SKM-1 (cell line): ENCODE data around the gene SPATA2.
"Not testable (repeated sequence)": the region's sequence is repeated elsewhere in the genome, so short reads cannot be mapped to it uniquely, and the experiment has no call there.

Source experiments
- DNase-seq: peaks from one replicate; lab custom pipeline; 2025; ENCODE audit not compliant: unreplicated experiment; lab: John Stamatoyannopoulos, UW

SPATA2 gene

DNA sequence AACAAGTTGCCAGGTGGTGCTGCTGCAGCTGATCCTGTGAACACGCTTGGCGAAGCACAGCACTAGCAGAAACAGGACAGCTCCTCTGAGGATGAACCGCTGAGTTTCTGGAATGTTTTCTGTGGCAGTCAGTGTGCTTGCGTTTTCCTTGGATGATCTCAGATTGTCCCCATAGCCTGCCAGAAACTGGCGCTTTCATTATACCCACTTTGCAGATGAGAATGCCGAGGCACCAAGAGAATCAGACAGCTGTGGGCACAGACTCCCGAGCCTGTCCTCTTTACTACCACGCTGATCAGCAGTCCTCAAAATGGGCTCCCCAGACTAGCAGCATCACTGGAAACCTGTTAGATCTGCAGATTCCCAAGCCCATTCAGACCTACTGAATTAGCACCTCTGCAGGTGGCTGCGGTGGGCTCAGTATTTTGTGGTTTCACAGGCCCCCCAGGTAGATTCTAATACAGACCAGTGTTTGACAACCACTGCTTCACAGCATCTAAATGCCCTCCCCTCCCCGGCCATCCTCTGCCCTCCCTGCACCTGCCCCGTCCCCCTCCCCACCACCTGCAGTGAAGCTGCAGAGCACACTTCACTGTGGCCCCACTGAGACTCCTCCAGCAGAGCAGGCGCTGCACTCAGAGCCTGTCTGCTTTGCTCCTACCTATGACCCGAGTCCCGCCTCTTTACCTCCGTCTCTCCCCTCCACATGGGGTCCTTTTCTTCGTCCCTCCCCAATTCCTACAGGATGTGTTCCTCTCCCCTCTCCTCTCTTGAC is 29.6 kb downstream of the SPATA2 start:
- no peak for DNase-seq

DNA sequence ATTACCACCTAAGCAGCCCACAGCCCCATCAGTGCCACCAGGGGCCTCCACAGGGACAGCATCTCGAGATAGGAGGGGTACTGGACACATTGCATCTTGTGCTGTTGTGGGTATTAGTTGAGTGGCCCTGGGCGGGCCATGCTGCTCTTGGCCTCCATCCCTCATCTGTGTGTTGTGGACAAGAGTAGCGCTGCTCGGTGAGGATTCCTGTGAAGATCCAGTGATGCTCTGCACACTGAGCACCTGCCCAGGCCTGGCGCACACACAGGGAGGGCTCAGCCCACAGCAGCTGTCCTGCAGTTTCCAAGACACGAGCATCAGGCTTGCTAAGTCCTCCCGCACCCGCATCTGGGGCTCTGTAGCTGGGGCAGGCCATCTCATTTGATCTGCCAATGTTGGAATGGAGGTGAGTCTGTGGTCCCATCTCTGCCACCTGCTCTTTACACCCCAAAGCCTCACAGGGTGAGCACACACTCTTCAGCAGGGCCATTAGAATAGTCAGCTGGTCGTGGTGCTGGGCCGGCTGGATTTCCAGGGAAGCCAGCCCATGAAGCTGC is 32.0 kb downstream of the SPATA2 start:
- no peak for DNase-seq

DNA sequence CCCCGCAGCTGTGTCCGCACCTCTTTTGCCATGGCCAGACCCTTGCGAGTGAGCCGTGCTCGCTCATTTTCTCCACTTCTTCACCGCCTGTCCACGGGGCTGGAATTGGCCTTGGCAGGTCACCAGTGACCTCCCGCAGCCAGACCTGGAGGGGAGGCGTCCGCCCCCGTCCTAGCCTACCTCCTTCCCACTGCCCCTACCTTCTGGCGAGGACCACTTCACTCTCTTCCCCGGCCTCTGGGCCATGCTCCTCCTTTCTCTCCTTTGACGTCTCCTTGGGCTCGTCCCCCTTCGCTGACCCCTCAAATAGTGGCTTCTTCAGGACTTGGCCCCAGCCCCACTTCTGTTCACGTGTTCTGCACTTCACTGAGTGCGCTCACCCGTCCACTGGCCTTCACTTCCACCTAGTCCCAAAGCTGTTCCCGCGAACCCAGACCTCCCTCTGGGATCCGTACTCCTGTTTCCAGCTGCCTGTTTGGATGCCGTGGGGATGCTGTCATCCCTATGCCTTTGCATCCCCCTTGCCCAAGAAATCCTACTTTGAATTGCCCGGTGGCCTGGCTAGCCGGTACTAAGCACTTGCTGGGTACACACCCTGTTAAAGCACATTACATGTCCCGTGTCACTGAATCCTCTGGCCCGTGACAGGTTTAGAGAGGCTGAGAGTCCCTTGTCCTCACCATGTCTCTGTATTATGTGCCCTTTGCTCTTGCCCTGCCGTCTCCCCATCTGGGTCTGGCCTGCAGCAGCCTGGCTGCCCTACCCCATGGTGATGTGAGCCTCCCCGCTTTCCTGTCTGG is 33.0 kb downstream of the SPATA2 start:
- no peak for DNase-seq

DNA sequence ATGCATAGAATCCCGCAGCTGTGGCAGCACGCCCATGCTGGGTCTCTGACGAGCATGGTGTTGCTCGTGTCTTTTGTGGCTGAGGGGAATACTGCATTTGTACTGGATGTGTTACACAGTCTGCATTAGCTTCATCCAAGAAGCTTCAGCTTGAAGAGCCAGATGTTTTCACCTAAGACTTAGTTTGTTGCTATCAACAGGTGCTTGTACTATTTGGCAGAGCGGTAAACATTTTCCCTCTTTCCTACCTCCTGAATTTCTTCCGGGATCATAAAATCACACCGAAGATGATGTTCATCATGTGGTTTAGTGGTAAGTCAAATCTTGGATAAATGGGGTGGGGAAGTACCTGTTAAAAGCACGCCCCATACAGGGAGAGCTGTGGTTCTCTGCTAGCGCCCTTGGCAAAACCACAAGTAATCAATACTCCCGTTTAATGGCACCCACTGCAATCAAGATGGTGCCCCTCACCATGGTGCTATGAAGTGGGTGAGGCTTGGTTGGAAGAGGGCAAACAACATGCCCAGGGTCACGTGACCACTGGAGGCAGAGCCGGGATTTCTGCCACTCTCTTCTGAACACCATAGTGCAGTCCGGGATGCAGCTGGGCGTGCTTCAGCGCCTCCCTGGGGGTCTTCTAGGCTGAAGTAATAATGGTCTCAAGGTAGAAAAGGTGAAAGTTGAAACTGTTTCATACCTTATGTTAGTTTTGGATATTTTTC is 34.4 kb downstream of the SPATA2 start:
- no peak for DNase-seq

DNA sequence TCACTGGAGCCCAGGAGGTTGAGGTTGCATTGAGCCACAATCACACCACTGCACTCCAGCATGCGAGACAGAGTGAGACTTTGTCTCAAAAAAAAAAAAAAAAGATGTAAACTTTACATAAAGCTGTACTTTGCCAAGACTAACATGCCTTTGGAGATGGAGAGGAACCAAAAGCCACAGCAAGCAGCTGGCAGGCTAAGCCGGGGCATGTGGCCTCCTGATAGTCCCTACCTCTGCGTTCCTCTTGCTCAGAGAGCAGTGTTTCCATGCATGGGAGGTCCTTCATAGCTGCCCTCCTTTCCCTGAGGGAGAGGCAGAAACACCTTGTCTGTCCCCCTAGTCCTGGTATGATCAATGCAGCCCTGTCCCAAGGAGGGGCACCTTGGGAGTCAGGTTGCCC is 35.2 kb downstream of the SPATA2 start:
- DNase-seq, result no peak

DNA sequence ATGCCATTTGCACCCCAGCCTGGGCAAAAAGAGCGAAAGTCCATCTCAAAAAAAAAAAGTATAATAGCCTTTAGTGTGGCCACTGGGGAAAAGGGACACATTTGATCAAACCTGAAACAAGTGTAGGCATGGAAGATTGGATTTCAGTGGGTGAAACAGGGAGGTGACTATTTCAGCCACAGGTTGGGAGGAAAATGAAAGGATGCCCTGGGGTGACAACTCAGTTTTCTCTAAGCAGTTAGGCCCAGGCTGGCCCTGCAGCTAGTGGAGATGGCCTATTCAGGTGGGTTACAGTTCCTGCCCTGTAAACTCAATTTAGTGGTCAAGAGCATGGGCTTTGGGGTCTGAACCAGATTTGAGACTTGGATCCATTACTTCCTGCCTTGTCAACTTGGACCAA is 36.4 kb downstream of the SPATA2 start:
- no peak for DNase-seq

DNA sequence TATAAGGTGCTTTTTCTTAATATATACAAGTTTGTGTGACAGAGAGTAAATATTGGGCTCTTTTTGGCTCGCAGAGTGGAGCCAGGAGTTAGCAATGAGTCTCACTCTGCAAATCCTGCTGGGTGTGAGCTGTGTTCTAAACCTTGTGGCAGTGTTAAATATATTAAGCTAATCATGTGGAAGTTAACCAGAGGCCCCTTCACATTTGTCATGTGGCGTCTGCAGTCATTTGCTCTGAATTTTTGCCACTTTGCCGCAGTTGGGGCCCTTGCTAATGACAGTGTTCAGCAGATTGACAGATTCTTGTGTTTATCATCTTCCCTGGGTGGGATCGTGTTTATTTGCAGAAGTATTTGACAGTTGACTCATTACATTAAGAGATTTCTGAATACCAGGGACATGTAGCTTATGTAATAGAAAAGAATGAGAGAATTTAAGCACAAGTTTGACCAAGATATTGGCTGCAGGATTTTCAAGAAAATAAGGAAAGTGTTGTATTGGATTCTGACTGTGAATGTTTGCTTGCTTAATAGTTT is 37.9 kb downstream of the SPATA2 start:
- DNase-seq, result no peak

DNA sequence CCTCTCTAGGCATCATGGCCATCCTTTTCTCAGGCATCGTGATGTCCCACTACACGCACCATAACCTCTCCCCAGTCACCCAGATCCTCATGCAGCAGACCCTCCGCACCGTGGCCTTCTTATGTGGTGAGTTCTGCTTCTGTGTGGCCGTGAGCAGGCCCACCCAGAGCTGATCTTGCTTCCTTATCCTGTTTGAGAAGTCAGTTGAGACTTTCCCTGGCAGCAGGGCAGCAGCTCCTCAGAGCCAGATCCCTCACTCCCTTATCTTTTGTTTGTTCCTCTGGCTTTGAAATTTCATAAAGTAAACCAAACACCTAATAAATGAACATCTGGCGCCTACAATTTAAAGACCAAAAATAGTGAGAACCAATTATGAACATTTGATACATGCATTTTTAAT is 40.6 kb downstream of the SPATA2 start:
- no peak for DNase-seq

DNA sequence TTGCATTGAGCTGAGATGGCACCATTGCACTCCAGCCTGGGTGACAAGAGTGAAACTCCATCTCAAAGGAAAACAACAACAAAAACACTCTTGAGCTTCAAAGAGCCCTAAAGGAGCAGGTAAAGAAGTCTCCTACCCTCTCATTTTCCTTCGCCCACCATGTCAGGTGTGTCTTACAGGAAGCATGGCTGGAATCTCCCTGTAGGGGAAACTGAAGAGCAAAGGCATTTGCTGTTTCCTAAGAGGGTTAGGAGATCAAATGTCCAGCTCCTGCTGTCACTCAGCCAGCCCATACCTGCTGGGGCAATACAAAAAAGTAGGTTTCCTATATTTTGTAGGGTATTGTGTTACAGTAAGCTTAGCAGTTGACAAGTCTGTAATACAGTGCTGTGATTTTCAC is 43.3 kb downstream of the SPATA2 start:
- no peak for DNase-seq

DNA sequence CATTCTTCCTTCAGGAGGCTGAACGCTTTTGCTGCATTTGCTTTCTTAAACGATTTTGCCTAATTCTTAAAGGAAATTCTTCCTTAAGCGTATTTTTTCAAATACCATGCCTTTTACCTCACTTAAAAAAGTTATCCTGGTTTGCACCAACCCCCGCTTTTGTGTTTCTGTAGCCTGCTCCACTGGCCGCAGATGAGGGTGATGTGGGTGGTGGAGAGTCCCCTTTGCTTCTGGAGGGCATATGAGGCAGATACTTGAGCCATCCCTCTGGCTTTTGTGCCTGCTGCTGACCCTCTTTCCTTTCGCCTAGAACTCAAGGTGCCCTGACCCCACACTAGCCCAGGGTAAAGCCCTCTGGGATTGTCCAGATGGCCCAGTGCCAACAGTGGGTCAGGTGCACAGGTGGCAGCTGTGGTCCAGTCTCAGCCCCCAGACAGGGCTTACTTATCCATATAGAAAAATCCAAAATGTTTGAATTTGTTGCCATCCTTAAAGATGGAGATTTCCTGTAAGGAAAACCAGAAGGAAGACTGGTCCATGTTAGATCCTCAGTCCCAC is 43.9 kb downstream of the SPATA2 start:
- DNase-seq, result no peak

DNA sequence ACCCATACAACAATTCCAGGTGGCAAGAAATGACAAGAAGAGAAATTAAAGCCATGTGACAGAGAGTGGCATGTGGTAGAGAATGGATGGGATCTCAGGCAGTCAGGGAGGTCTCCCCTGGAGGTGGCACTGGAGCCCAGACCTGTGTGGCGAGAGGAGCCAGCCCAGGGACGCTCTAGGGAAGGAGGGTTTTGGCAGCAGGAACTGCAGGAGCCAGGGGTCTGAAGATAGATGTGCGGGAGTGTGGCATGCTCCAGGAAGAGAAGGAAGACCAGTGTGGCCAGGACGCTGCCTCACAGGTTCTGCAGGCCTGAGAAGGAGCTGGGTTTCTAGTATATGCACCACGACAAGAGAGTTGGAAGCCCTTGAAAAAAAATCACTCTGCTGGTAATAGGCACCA is 45.1 kb downstream of the SPATA2 start:
- no peak for DNase-seq

DNA sequence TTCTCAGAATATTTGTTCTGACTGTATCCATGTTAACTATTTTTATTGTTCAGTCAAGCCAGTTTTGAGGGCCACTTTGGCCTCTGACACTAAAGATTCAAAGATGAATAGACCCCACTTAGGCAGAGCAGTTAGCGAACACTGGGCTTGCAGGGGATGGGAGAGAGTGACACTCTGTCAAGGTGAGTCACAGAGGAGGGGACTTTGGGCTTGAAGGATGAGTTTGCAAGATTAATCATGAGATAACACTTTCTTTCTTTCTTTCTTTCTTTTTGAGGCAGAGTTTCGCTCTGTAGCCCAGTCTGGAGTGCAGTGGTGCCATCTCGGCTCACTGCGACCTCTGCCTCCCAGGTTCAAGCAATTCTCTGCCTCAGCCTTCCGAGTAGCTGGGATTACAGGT is 46.4 kb downstream of the SPATA2 start:
- DNase-seq, result no peak

DNA sequence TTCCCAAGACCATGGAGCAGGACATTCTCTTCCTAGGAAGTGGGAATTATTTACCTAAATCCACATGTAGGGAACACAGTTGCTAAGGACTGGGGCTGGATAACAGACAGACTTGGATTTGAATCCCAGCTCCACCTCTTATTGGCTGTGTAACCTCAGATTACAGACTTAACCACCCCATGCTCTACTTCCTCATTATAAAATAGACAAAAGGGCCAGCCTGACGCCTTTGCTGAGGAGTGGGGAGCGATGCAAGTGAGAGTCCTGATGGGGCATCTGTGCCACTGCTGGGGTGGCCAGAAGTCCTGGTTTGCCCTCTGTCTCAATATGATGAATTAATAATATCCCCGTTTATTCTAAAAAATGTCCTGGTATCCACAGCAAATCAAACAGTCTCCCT is 46.8 kb downstream of the SPATA2 start:
- peak; percentile 16 for DNase-seq

DNA sequence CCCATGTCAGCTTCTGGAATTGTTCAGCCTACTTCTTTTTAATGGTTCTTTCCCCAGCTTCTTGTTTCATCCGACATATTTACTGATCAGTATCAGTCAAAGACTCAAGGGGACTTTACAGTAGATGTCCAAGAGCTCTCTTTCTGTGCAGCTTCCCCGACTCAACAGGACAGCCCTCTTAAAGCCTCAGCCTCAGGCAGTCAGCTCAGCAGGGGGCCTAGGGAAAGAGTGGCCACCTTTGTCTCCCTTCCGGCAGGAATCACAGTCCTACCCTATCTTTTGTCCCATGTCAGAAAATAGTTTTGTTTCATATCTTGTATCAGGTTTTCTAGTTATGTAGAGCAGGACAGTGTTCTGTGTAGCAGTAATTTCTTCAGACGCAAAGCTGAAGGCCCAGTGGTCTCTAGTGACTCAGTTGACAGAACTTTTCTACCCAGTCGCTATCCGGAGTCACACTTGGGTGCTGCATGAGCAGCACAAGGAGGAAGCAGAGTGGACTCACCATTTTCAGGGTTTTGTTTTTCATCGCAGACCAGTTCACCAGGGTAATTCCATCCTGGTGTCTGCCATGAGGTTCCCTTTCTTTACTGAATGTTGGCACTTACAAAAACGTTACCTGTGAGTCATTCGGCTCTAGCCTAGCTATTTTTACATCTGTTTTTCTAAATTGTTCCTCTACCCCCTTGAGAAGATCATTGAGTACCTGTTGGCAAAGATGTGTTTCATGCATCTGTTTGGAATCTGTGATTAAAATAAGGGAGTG is 47.7 kb downstream of the SPATA2 start:
- no peak for DNase-seq

DNA sequence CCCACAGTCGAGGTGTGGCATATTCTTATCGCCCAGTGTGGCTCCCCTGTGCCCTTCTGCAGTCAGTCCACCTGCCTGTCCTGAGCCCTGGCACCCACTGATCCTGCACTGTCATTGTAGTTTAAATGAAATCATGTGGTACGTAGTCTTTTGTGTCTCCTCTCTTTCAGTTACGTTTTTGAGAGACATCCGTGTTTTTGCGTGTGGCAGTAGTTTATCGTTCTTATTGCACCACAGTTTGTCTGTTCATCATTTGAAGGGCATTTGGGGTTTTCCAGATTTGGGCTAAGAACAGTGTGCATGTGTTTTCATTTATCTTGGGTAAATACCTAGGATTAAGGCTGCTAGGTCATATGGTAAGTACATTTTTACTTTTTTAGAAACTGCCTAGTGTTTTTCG is 49.3 kb downstream of the SPATA2 start:
- no peak for DNase-seq

DNA sequence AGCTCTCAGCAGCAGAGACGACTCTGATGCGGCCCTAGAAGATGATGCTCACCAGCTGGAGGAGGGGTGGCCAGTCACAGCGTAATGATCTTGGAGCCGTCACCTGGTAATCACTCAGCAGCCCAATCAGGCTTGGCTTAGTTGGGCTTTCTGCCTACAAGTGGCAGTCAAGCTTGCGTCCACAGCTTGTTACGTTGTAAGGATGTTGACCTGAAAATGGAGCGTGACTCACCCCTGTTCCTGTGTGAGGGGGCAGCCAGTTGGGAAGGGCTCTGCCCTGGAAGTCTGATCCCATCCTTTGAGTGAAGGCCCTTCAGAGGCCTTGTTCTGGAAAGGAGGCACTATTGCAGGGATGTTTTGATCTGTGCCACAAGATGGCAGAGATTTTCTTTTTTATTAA is 49.8 kb downstream of the SPATA2 start:
- no peak for DNase-seq

DNA sequence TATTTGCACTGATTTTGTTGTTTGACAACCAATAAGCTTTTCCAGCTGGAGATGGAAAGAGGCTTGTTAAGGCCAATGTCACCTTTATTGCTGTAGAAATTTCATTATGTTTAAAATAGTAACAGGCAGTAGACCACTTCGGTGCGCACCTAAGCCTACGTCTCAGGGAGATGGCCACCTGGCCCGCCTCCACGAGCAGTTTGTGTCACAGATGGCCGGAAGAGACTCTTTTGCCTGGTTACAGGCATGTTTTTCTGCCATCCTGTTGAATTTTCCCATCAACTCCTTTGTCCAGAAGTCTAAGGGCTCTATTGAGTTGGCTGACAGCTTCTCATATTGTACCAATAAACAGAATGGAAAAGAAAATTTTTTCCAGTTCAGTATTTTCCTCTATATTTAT is 51.7 kb downstream of the SPATA2 start:
- DNase-seq, result no peak

DNA sequence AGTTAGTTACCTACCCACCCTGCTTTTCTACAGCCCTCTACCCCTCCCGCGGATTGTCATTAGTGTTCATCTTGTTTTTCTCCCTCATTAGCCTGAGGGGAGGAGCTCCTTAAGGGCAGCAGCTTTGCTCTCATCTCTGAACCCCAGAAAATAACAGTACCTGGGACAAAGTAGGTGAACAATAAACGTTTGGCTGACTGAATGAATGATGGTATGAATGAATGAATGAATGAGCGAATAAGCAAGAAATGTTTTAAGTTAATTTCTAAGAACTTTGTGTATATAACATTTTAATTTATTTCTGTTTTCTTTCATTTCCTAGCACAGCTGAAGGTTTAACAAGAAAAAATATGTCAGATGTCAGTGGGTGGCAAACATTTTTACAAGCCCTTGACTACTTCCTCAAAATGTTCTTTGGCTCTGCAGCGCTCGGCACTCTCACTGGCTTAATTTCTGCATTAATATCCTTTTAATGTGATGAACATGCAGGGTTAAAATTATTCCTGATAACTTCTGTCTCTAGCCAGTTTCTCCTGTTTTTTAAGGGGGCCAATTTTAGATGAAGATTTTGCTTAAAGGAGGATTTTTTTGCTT is 52.6 kb downstream of the SPATA2 start:
- no peak for DNase-seq

DNA sequence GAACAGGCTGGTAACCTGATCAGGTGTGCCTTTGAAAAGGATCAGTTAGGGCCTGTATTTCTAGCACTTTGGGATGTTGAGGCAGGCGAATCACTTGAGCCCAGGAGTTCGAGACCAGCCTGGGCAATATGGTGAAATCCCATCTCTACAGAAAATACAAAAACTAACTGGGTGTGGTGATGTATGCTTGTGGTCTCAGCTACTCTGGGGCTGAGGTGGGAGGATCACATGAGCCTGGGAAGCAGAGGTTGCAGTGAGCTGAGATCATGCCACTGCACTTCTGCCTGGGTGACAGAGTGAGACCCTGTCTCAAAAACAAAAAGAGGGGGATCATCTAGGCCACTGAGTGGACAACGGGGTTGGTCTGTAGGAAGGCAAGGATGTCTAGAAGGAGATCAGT is 54.1 kb downstream of the SPATA2 start:
- DNase-seq, result not testable (repeated sequence)

DNA sequence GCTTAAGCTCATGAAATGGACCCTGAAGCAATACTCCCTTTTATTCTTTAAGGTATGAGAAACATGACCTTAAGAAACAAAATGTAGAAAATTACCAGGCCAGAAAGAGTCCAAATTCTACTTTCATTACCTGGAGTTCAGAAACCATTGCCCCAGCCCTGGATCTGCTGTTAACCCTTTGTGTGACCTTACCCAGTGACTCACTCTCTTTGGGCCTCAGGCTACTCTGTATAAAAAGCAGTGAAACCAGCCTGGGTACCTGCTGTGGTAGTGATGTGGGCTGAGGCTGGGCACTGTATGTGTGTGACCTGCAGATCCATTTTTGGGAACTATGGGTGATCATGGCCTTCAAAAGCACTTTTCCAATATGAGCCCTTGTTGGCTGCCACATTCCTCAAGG is 55.5 kb downstream of the SPATA2 start:
- no peak for DNase-seq
